ENCODE measurements around the gene MRPS6.

The MRPS6 gene

DNA sequence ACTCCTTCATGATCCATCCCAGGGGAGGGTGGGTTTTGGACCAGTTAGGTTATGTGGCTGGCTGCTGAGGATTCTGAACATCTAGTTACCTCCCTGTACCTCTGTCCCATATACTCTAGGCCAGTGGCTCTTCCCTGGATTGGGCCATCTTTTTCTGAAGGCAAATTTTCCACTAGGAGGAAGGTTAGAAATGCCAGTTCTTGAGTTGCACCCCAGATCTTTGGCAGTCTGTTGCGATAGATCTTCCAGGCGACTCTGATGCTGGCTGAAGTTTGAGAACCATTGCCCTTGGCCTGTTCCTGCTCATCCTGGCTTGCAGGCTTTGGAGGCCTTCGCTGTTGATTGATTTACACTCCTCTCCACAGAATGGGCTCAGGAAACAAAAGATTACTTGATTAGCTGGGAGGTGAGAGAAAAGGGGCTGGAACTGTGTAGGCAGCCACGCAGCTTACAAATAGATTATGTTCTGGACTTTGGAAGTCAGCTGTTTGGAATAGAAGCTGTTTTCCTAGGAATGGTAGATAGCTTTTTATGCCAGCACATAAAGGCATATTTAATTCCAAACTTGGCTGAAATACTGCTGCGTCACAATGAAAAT is 110.1 kb downstream of the MRPS6 start:
- no peak for DNase-seq

DNA sequence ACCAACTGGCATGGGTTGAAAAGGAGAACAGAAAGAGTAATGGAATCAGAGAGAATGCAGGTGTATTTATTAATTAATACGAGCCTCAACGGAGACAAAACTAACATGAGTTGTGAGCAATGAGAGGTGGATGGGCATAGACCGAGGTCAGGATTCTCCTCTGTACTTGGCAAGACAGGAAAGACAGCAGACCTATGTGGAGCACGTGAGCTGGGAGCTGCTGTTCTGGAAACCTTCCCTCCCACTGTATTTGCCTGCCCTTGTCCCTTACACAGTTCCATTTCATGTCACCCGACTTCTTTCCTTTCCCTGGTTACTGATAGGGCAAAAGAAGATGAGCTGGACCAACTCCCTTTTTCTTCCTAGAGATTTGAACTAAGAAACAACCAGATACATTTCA is 110.9 kb downstream of the MRPS6 start:
- no peak for DNase-seq

DNA sequence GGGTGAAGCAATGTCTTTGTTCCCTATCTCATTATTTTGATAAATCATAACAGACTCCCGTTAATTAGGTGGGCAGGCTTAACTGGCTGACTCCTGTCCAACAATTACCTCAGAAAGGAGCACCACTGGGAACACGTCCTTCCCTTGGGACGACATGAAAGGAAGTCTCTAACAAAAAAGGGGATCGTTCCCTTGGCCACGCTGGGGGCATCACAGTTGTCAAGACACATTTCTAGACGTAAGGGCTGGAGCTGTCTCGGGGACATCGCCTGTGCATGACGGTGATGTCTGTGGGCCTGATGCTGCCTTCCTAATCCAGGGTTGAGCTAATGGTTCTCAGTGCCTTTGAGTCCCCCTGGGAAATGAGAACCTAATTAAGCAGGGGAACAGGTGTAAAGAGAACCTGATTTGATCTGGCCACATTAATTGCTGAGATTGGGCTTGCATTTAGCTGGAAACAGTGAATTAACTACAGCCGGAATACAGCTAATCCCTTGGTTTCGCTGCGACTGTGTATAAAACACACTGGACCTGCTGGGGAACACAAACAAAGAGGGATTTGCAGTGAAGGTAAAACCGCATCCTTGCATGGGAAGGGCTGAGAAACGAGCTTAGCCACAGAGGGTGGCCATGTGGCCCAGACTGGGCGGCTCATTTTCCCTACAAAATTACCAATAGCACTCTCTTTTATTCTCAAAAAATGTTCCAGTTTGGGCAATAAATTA is 111.8 kb downstream of the MRPS6 start:
- no peak for DNase-seq

DNA sequence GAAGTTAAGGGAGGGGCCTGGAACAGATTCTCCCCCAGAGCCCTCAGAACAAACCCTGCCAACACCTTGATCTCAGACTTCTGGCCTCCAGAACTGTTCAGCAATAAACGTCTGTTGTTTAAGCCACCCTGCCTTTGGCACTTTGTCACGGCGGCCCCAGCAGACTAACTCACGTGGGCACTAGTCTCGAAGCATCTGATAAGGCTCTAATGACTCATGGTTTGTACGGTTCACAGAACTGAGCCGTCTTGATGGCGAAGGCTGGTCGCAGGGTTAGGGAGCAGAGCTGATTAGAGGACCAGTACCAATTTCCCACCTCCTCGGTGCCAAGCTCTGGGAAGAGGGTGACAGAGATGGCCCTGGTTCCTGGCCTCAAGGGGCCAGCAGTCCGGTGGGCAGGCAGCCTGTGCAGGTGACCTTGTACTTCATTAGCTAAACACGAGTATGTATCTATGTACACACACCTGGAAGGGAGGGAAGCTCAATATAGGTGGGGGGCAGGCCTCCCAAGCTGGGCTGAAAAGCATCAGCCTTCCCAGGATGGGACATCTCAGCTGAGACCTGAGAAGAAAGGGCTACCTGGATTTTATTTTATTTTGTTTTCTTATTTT is 112.8 kb downstream of the MRPS6 start:
- no peak for DNase-seq

DNA sequence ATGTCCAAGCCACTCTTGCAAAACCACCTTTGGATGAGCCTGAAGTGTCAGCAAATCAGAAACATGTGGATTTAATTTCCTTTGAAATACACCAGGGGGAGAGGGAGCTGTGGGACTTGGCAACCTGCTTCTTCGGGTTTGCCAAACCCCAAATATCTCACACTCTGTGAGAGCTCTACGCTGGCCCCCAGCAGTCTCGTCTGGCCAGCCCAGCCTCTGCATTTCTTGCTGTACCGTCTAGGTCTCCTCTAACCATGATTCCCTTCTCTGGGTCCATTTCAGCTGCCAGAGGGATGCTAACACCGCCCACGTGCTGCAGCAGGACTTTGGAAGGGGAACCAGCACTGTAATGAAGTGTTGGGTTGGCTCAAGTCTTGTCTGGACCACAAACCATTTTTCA is 114.6 kb downstream of the MRPS6 start:
- DNase-seq, result no peak

DNA sequence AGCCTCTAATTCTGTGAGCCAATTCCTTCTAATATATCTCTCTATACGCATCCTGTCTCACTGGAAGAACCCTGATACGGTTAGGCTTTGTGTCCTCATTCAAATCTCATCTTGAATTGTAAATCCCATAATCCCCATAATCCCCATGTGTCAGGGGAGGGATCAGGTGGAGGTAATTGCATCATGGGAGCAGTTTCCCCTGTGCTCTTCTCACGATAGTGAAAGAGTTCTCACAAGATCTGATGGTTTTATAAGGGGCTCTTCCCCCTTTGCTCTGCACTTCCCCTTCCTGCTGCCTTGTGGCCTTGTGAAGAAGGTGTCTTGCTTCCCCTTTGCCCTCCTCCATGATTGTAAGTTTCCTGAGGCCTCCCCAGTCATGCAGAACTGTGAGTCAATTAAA is 116.1 kb downstream of the MRPS6 start:
- DNase-seq, result no peak

DNA sequence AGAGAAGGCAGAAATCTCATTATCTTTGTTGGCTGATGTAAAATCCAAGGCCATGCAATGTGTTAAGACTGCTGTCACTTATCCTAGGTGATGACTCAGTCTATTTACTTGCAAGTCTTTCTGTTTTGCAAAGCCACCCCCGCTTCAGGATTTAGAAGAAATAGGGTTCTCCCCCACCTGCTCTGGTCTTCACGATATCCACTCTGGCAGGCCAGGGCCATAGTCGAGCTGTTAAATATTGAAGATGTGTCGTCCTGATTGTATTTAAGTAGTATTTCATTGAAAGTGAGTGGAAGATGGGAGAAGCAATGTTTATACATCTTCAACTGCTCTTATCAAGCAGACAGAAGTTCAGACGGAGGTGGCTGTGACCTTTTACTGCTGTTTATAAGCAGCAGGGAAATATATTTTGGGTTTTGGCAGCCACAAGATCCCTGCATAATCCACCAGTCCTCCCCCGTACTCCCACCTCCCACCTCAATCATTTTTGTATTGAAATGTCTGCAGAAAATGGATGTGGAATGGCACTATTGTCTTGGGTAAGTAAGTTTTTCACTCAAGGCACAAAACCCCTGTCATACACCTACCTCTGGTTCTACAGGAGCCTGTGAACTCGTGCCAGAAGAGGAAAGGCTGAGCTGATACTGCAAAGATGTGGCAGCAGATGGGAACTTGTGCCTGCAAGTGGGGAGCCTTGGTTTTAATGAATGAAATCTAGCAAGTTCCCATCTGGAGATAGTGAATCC is 117.4 kb downstream of the MRPS6 start:
- DNase-seq, result no peak

DNA sequence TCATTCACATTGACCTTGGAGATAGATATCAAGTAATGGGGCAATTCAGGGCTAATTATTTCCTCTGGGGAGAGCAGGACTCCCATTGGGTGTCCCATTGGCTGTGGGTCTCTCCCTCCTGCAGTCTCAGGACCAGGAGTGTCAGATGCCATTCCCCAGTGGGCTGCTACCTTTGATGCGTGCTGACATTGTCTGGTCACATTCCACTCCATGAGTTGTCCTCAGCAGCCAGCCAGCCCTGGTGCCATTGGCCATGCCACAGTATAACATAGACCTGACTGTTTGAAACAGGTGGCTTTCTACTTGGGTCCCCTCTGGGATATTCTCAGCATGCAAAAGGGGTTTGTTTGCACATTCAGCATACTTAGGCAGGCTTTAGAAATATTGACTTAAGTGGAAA is 118.5 kb downstream of the MRPS6 start:
- no peak for DNase-seq
